DMS 273 (cell line): Measurements from ENCODE around the gene ALAS2.
"Not testable (repeated sequence)": the region's sequence is repeated elsewhere in the genome, so short reads cannot be mapped to it uniquely, and the experiment has no call there.

Source experiments
- DNase-seq: peaks from one replicate; lab custom pipeline; 2025; ENCODE audit not compliant: unreplicated experiment; lab: John Stamatoyannopoulos, UW

The ALAS2 gene

GRCh38 chrX:55006827-55007621 is 23.8 kb downstream of the ALAS2 start:
- no peak for DNase-seq

- DNase-seq, result no peak
Observed at GRCh38 chrX:55005256-55005655, 25.5 kb downstream of the ALAS2 start.

- no peak for DNase-seq
Observed at GRCh38 chrX:55004231-55004630, 26.5 kb downstream of the ALAS2 start.

GRCh38 chrX:54999717-55000598 is 30.8 kb downstream of the ALAS2 start, which contains the start of gene APEX2:
TSS of gene APEX2 (plus strand) at chrX:55000363. CDS start at chrX:55000423, 60 bp downstream.
- DNase-seq, result peak; percentile 97

- no peak for DNase-seq
Observed at GRCh38 chrX:54995621-54996020, 35.2 kb downstream of the ALAS2 start.

- DNase-seq, result no peak
Observed at GRCh38 chrX:54994668-54995351, 36.0 kb downstream of the ALAS2 start.

- DNase-seq, result no peak
Observed at GRCh38 chrX:54994099-54994498, 36.7 kb downstream of the ALAS2 start, which contains the start of gene PFKFB1. TSS of gene PFKFB1 (minus strand) at chrX:54994188. CDS start at chrX:54994007, 181 bp downstream.

GRCh38 chrX:54992911-54993622 is 37.7 kb downstream of the ALAS2 start:
- no peak for DNase-seq

GRCh38 chrX:54991706-54992105 is 39.1 kb downstream of the ALAS2 start:
- DNase-seq, result no peak

- DNase-seq, result not testable (repeated sequence)
Observed at GRCh38 chrX:54983306-54983705, 47.5 kb downstream of the ALAS2 start.

GRCh38 chrX:54980334-54980733 is 50.4 kb downstream of the ALAS2 start:
- DNase-seq, result no peak

GRCh38 chrX:54979432-54979831 is 51.3 kb downstream of the ALAS2 start:
- no peak for DNase-seq

GRCh38 chrX:54978448-54978847 is 52.3 kb downstream of the ALAS2 start:
- no peak for DNase-seq

GRCh38 chrX:54977387-54977786 is 53.4 kb downstream of the ALAS2 start:
- DNase-seq, result no peak

GRCh38 chrX:54964766-54965497 is 65.8 kb downstream of the ALAS2 start:
- no peak for DNase-seq

GRCh38 chrX:54961750-54962149 is 69.0 kb downstream of the ALAS2 start:
- no peak for DNase-seq
